A204.1 (cell line): ENCODE measurements around the gene CAMTA1.
"Not testable (repeated sequence)": the region's sequence is repeated elsewhere in the genome, so short reads cannot be mapped to it uniquely, and the experiment has no call there.

Experiments used
- FAIRE-seq: peaks from 2 replicates; lab custom pipeline; 2012; peaks lifted over from hg19 to GRCh38; lab: Jason Lieb, UNC

Gene CAMTA1

DNA sequence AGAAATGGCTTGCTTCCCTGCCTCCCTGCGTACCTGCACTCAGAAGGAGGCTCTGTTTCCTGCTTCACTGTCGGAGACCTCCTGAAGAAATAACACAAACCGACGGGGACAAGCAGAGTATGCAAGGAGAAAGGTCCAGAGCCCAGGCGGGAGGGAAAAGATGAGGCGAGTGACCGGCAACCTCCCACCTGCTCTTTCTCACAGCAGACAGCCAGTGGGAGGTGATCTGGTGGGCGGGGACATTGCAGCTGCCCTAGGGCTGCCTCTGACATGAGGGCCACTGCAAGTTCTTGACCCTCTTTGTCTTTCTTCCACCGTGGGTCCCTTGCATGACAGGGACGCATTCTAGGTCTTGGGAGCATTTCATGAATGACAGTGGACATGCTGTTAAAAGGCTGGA is 368.2 kb downstream of the CAMTA1 start:
- FAIRE-seq = no peak

GRCh38 chr1:7159116-7159781 is 374.0 kb downstream of the CAMTA1 start:
- no peak for FAIRE-seq

- FAIRE-seq = not testable (repeated sequence)
Observed at GRCh38 chr1:7168554-7168953, 383.3 kb downstream of the CAMTA1 start.

DNA sequence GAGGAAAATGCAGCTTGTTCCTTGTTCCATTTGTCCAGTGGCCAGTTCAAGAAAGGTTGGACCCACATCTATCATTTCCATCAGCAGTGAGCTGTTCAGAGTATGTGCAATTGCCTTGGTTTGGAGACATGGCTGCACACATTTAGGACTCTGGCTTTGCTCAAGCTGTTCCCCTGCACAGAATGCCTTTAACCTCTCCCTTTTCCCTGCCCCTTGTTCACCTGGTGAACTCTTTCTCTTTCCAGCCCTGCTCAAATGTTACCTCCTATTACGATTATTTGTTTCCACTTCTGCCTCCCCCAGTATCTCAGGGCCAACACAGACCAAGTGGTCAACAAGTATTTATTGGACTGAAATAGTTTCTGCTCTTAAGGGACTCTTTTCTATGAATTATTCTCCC is 385.9 kb downstream of the CAMTA1 start:
- no peak for FAIRE-seq

GRCh38 chr1:7171574-7171973 is 386.3 kb downstream of the CAMTA1 start:
- no peak for FAIRE-seq

GRCh38 chr1:7172804-7173203 is 387.6 kb downstream of the CAMTA1 start:
- no peak for FAIRE-seq

DNA sequence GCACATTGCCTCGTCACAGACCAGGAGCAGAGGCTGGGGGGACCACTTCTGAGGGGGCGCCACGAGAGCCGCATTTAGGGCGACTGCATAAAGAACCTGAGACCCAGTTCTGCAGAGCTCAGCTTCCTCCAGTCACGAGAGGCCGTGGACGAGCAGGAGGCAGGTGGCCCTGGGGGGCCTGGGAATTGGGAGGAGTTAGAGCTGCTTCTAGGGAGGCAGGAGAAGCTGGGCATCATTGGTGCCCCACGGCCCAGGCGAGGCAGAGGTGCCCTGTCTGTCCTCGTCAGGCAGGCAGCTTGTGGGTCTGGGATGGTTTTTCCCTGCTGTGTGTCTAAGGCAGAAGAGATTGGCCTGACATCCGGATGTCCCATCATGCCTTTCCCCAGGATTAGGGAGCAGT is 389.3 kb downstream of the CAMTA1 start:
- no peak for FAIRE-seq

DNA sequence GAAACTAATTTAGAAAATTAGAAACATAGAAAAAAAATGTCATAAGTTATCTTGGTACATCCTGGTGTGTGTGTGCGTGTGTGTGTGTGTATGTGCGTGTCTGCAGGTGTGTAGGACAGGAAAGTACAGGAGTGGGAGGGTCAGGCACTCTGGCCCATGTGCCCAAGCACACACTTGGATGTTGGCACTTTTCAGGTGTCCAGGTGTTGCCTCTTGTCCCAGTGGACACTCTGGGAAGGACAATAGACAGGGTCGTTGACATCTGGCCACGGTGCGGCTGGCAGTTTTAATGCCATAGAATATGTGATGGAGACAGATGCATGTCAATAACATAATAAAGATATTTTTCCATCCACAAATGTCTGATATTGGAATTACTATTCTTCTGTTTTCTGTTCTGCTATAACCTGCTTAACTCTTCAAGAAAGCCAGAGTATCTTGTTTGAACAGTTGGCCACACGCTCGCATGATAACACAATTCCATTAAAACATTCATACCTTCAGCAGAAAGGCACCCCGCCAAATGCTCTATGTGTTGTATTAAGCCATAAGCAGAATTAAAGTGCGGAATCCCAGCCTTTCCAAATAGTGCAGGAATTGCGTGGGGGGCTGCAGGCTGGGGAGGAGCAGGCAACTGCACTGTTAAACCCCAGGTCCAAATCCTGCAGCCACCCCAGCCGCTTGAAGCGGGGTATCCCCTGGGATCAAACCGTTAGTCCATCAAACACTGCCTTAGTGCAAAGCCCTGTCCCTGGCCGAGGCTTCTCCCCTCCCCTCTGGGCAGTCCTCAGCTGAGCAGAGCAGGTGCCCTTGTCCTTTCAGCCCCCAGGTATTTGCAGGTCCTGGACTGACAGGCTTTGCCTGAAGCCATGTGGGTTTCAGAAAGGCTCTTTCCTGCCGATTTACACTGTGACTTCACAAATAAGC is 390.0 kb downstream of the CAMTA1 start:
- no peak for FAIRE-seq

GRCh38 chr1:7177021-7177420 is 391.8 kb downstream of the CAMTA1 start:
- no peak for FAIRE-seq

DNA sequence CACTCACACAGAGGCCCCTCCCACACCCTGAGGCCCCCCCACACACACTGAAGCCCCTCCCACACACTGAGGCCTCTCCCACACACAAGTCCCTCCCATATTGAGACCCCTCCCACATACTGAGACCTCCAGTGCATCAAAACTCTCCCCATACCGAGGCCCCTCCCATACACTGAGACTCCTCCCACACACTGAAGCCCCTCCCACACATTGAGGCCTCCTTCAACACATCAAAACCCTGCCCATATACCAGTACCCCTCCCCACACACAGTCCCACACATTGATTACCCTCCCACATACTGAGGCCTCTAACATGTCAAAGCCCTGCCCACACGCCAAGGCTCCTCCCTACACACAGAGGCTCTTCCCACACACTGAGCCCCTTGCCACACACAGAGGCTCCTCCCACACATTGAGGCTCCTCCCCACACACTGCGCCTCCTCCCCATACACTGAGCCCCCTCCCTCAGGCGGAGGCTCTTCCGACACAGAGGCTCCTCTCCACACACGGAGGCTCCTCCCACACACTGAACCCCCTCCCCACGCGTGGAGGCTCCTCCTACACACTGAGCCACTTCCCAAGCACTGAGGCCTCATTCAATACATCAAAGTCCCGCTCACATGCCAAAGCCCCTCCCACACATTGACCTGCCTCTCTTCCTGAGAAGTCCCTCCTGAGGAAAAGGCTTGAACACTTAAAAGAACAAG is 392.3 kb downstream of the CAMTA1 start:
- FAIRE-seq = no peak

GRCh38 chr1:7178336-7178735 is 393.1 kb downstream of the CAMTA1 start:
- FAIRE-seq = no peak

- FAIRE-seq = no peak
Observed at GRCh38 chr1:7178741-7179140, 393.5 kb downstream of the CAMTA1 start.

DNA sequence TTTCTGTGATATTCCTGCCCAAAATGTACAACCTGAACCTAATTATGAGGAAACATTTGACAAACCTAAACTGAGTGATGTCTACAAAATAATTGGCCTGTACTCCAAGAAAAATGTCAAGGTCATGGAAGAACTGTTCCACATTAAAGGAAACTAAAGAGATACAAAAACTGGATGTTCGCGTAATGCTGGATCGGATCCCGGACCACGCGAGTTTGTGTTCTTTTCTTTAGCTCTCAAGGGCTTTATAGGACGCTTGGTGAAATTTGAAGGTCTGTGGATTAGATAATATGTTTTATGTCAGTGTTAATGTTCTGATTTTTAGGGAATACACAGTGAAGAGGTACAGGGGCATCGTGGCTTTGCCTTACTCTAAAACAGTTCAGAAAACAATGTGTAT is 400.5 kb downstream of the CAMTA1 start:
- FAIRE-seq = no peak

DNA sequence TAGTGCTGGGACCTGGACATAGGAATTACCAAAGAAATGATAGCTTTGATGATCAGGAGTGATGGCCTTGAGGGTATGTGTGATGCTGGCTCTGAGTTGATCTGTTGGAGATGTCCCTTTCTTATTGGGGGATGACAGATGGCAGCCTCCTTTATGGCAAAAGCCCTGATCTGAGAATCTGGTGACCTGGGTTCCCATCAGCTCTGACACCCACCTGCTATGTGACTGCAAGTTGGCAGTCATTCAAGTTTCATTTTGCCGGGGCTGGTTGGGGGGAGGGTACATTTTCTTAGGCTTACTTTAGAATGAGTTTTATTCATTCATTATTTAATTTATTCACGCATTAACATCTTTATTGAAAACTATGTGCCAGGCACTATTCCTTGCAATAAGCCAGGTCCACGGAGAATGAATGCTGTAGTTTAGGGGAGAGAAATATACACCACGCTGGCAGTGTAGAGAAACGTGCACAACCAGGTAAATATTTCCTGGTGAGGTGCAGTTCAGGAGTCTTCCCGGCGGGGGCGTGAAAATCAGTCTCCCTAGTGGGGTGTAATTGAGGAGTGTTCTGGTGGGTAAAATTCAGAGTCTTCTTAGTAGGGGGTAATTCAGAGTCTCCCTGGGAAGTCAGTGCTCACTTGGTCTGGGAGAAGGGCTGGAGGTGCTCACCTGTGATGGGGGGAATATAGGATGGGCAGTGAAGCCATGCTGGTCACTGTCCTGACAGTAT is 401.3 kb downstream of the CAMTA1 start:
- no peak for FAIRE-seq

- no peak for FAIRE-seq
Observed at GRCh38 chr1:7187112-7187493, 401.8 kb downstream of the CAMTA1 start.

- FAIRE-seq = peak; percentile 59
Observed at GRCh38 chr1:7190261-7190660, 405.0 kb downstream of the CAMTA1 start.

GRCh38 chr1:7192453-7192852 is 407.2 kb downstream of the CAMTA1 start:
- no peak for FAIRE-seq

- no peak for FAIRE-seq
Observed at GRCh38 chr1:7196036-7196911, 411.0 kb downstream of the CAMTA1 start.

DNA sequence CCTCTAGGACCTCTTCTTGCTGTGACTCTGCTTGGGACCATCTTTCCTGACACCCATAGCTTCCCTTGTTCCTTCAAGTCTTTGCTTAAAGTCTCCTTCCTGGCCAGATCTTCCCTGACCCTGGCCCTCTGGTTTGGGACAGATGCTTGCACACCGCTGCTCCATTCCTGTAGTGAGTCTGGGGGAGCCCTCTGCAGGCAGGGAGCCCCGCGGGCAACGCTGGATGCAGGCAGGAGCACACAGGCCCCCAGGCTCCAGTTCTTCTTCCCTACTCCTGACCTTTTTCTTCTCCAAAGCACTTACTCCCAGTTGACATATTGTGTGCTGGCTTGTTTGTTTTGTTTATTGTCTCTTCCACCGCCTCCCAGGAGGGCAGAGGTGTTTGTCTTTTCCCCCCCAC is 413.4 kb downstream of the CAMTA1 start:
- no peak for FAIRE-seq

GRCh38 chr1:7199077-7199779 is 414.0 kb downstream of the CAMTA1 start:
- no peak for FAIRE-seq
